Measurements from ENCODE around the gene PANK1.
"Not testable (repeated sequence)": the region's sequence is repeated elsewhere in the genome, so short reads cannot be mapped to it uniquely, and the experiment has no call there.

Gene PANK1

GRCh38 chr10:89651916-89652573, 7.0 kb upstream of the PANK1 start:
- no peak for DNase-seq

GRCh38 chr10:89651205-89651915, 6.3 kb upstream of the PANK1 start:
- no peak for DNase-seq

- no peak for DNase-seq
These were observed 4.0 kb upstream of the PANK1 start for GRCh38 chr10:89649051-89649450.

- DNase-seq = no peak
These were observed 3.0 kb upstream of the PANK1 start for GRCh38 chr10:89648074-89648473.

- no peak for DNase-seq
These were observed 2.0 kb upstream of the PANK1 start for GRCh38 chr10:89646889-89647657.

GRCh38 chr10:89645742-89646172, 715 bp upstream of the PANK1 start:
- no peak for DNase-seq

- no peak for DNase-seq
These were observed 413 bp downstream of the PANK1 start for GRCh38 chr10:89644691-89644966.

- DNase-seq = peak; percentile 92
These were observed 991 bp downstream of the PANK1 start for GRCh38 chr10:89643812-89644690.

GRCh38 chr10:89643431-89643811, 1.6 kb downstream of the PANK1 start:
- DNase-seq = no peak

GRCh38 chr10:89642193-89642592, 2.8 kb downstream of the PANK1 start:
- no peak for DNase-seq

GRCh38 chr10:89640241-89640640, 4.8 kb downstream of the PANK1 start:
- no peak for DNase-seq

- DNase-seq = no peak
These were observed 5.7 kb downstream of the PANK1 start for GRCh38 chr10:89639326-89639725.

- no peak for DNase-seq
These were observed 7.9 kb downstream of the PANK1 start for GRCh38 chr10:89637113-89637512.

GRCh38 chr10:89634637-89635036, 10.4 kb downstream of the PANK1 start:
- DNase-seq = no peak

- no peak for DNase-seq
These were observed 11.6 kb downstream of the PANK1 start for GRCh38 chr10:89633484-89633883.

GRCh38 chr10:89632824-89633223, 12.2 kb downstream of the PANK1 start:
- DNase-seq = no peak

GRCh38 chr10:89627830-89628229, 17.2 kb downstream of the PANK1 start:
- no peak for DNase-seq

GRCh38 chr10:89625041-89625765, 19.8 kb downstream of the PANK1 start:
- no peak for DNase-seq

- DNase-seq = no peak
These were observed 21.0 kb downstream of the PANK1 start for GRCh38 chr10:89624020-89624419.

GRCh38 chr10:89622151-89622550, 22.9 kb downstream of the PANK1 start:
- no peak for DNase-seq

- DNase-seq = no peak
These were observed 23.6 kb downstream of the PANK1 start for GRCh38 chr10:89621438-89621837.

- DNase-seq = not testable (repeated sequence)
These were observed 24.7 kb downstream of the PANK1 start for GRCh38 chr10:89620296-89620695.

Data from right hindlimb (tissue), 1 donor.